Breast epithelium (tissue), 4 donors: ENCODE data around the gene ENTPD2. TPM values are rescaled to one million over a fixed set of nuclear protein-coding genes. Genes with fewer than 3 reads are reported as not detected.

Experiments used
- DNase-seq, 2 donors: peaks; one replicate each; pipeline ENCODE4 v3.0.0-alpha.2; 2019; ENCODE audit warnings: low spot score in 2 of 2
- H3K27ac ChIP-seq, 2 donors: fragments of 200-600 bp; sonication (generic) in 1 of 2; one replicate each; pipeline ENCODE4 v1.5.1; 2016 to 2019; ENCODE audit warnings: mild to moderate bottlenecking in 1 of 2
- H3K27me3 ChIP-seq, 2 donors: fragments of 200-600 bp; sonication (generic) in 1 of 2; one replicate each; pipeline versions ENCODE4 v1.5.1 to v1.6.0; 2017 to 2019; ENCODE audit warnings: control low read depth in 1 of 2, mild to moderate bottlenecking in 1 of 2
- H3K36me3 ChIP-seq: fragments of 200-600 bp; one replicate; pipeline ENCODE4 v1.5.1; 2019
- H3K4me1 ChIP-seq, 2 donors: fragments of 200-600 bp; sonication (generic); one replicate each; pipeline ENCODE4 v1.5.1; 2016 to 2019; ENCODE audit warnings: control low read depth in 1 of 2
- H3K4me3 ChIP-seq, 3 donors: fragments of 200-600 bp; sonication (generic); 1 replicate in 2 of 3; 2 replicates in 1 of 3; pipeline ENCODE4 v1.5.1; 2016 to 2019; ENCODE audit warnings: mild to moderate bottlenecking in 3 of 3, moderate library complexity in 2 of 3
- H3K9me3 ChIP-seq, 2 donors: fragments of 200-600 bp; sonication (generic) in 1 of 2; one replicate each; pipeline ENCODE4 v1.5.1; 2016 to 2019; ENCODE audit warnings: control low read depth in 1 of 2
- CTCF ChIP-seq, 3 donors: fragments of 450-650 bp; IDR thresholded peaks; one replicate each; pipeline ENCODE4 v1.5.1; 2016 to 2017; ENCODE audit warnings: antibody characterized with exemption in 3 of 3, mild to moderate bottlenecking in 3 of 3, moderate library complexity in 3 of 3
- POLR2A ChIP-seq: fragments of 450-650 bp; IDR thresholded peaks from one replicate; pipeline ENCODE4 v1.6.1; 2016; ENCODE audit warnings: antibody characterized with exemption, mild to moderate bottlenecking, moderate library complexity
- POLR2AphosphoS5 ChIP-seq, 3 donors: sonication (generic); formaldehyde crosslinking; IDR thresholded peaks; one replicate each; pipeline ENCODE4 v1.6.1; 2017; ENCODE audit warnings: antibody characterized with exemption in 3 of 3
- intact Hi-C: fragments of 100-400 bp; cut with DNase I; formaldehyde crosslinking; loops from one replicate; pipeline ENCODE4 v1.15.1; 2023; ENCODE audit warnings: low total_unique reads
- total RNA-seq, 3 donors: library from RNA; depleted of rRNA; stranded (reverse); fragments of >200 nt; gene quantifications; one replicate each; pipeline ENCODE4 v1.1.0, GENCODE V29; 2016

The ENTPD2 gene
- total RNA-seq, 3 donors from 2014 or later: 0.16 to 6.7 (median 3.6) TPM

GRCh38 chr9:137031904-137032640 lies 21.8 kb downstream of the ENTPD2 start, which contains the start of gene FUT7:
Gene FUT7 (minus strand): TSS chr9:137032088. CDS start chr9:137031991, 97 bp downstream.
- no peaks in the 10 kb centered on the region for H3K9me3 ChIP-seq
- H3K36me3 ChIP-seq: no peaks in the 10 kb centered on the region
- DNase-seq: no peak
- H3K27me3 ChIP-seq: no peaks in the 10 kb centered on the region
- intact Hi-C loops: no loop called here
- H3K27ac ChIP-seq: no peak within 1 kb of the TSS
- TF ChIP-seq POLR2A (no peak), POLR2AphosphoS5 (IDR thresholded peaks at IDR 0.05) (no peak), CTCF (IDR thresholded peaks at IDR 0.05) (no peak)
- H3K4me3 ChIP-seq: peak within 1 kb of the TSS in 1 of 3 donors; percentile 8
- peaks cover 19% of the 10 kb centered on the region in 2 donors for H3K4me1 ChIP-seq

GRCh38 chr9:137030538-137031527 lies 23.0 kb downstream of the ENTPD2 start:
- intact Hi-C loops: no loop called here
- Histone ChIP-seq H3K9me3 (no peaks in the 10 kb centered on the region), H3K36me3 (no peaks in the 10 kb centered on the region), H3K4me3 (no peak overlapping the region), H3K27ac (no peak overlapping the region), H3K27me3 (no peaks in the 10 kb centered on the region), H3K4me1 (peaks cover 21 to 31% of the 10 kb centered on the region in 2 donors)
- no peak for DNase-seq
- TF ChIP-seq POLR2A: no peak
- no peak for TF ChIP-seq CTCF (IDR thresholded peaks at IDR 0.05)
- no peak for TF ChIP-seq POLR2AphosphoS5 (IDR thresholded peaks at IDR 0.05)

GRCh38 chr9:137030006-137030405 lies 23.9 kb downstream of the ENTPD2 start:
- no peaks in the 10 kb centered on the region for H3K27me3 ChIP-seq
- H3K4me3 ChIP-seq: no peak overlapping the region
- H3K4me1 ChIP-seq: peaks cover 20 to 35% of the 10 kb centered on the region in 2 donors
- intact Hi-C loops: no loop called here
- TF ChIP-seq POLR2AphosphoS5 (IDR thresholded peaks at IDR 0.05) (no peak), CTCF (IDR thresholded peaks at IDR 0.05) (no peak), POLR2A (no peak)
- no peak for DNase-seq
- no peaks in the 10 kb centered on the region for H3K9me3 ChIP-seq
- no peaks in the 10 kb centered on the region for H3K36me3 ChIP-seq
- no peak overlapping the region for H3K27ac ChIP-seq

GRCh38 chr9:137029058-137029936 lies 24.6 kb downstream of the ENTPD2 start:
- Histone ChIP-seq H3K4me1 (peaks cover 12 to 27% of the 10 kb centered on the region in 2 donors), H3K27me3 (no peaks in the 10 kb centered on the region), H3K9me3 (no peaks in the 10 kb centered on the region), H3K27ac (no peak overlapping the region), H3K4me3 (peak overlapping the region; percentile 49 to 88 (median 66)), H3K36me3 (no peaks in the 10 kb centered on the region)
- intact Hi-C loops: no loop called here
- DNase-seq: peak in 1 of 2 donors; percentile 69
- peak; percentile 60 to 84 (median 76) for TF ChIP-seq CTCF (IDR thresholded peaks at IDR 0.05)
- TF ChIP-seq POLR2AphosphoS5 (IDR thresholded peaks at IDR 0.05): no peak
